ENCODE measurements around the gene RXFP4. TPM values are rescaled to one million over a fixed set of nuclear protein-coding genes. Genes with fewer than 3 reads are reported as not detected.

RXFP4 gene
- total RNA-seq, 2 donors from 2014 or later, result not detected

- Mint-ChIP-seq H3K4me1 (peaks cover 31% of the 10 kb centered on the region), H3K27ac (peak overlapping the region; percentile 83), H3K9me3 (no peaks in the 10 kb centered on the region), H3K4me3 (peak overlapping the region; percentile 27), H3K36me3 (ENCODE audit: low read depth) (peaks cover 6% of the 10 kb centered on the region), H3K27me3 (no peaks in the 10 kb centered on the region)
- peak; percentile 61 for ATAC-seq (replicated peaks)
Observed at GRCh38 chr1:155940482-155940992, 901 bp upstream of the RXFP4 start.

GRCh38 chr1:155941845-155942531 lies 550 bp downstream of the RXFP4 start:
- ATAC-seq (replicated peaks), result no peak
- Mint-ChIP-seq H3K27me3 (no peaks in the 10 kb centered on the region), H3K36me3 (ENCODE audit: low read depth) (peaks cover 18% of the 10 kb centered on the region), H3K4me1 (peaks cover 41% of the 10 kb centered on the region), H3K9me3 (no peaks in the 10 kb centered on the region), H3K4me3 (peak overlapping the region; percentile 27), H3K27ac (peak overlapping the region; percentile 83)

GRCh38 chr1:155942578-155943141 lies 1.2 kb downstream of the RXFP4 start:
- Mint-ChIP-seq H3K4me3 (peak overlapping the region; percentile 27), H3K9me3 (no peaks in the 10 kb centered on the region), H3K27ac (peak overlapping the region; percentile 89), H3K27me3 (no peaks in the 10 kb centered on the region), H3K36me3 (ENCODE audit: low read depth) (peaks cover 25% of the 10 kb centered on the region), H3K4me1 (peaks cover 44% of the 10 kb centered on the region)
- no peak for ATAC-seq (replicated peaks)

GRCh38 chr1:155944444-155944799 lies 3.0 kb downstream of the RXFP4 start:
- Mint-ChIP-seq H3K27ac (peak overlapping the region; percentile 86), H3K4me3 (peak overlapping the region; percentile 40), H3K27me3 (no peaks in the 10 kb centered on the region), H3K9me3 (no peaks in the 10 kb centered on the region), H3K4me1 (peaks cover 38% of the 10 kb centered on the region), H3K36me3 (ENCODE audit: low read depth) (peaks cover 42% of the 10 kb centered on the region)
- ATAC-seq (replicated peaks), result no peak

- Mint-ChIP-seq H3K4me3 (peak overlapping the region; percentile 69), H3K4me1 (peaks cover 19% of the 10 kb centered on the region), H3K27me3 (no peaks in the 10 kb centered on the region), H3K36me3 (ENCODE audit: low read depth) (peaks cover 65% of the 10 kb centered on the region), H3K9me3 (no peaks in the 10 kb centered on the region), H3K27ac (peak overlapping the region; percentile 86)
- peak; percentile 22 for ATAC-seq (replicated peaks)
Observed at GRCh38 chr1:155946633-155947219, 5.3 kb downstream of the RXFP4 start.

GRCh38 chr1:155947292-155947691 lies 5.9 kb downstream of the RXFP4 start:
- peaks cover 71% of the 10 kb centered on the region for H3K36me3 Mint-ChIP-seq (ENCODE audit: low read depth)
- H3K27me3 Mint-ChIP-seq, result no peaks in the 10 kb centered on the region
- peaks cover 18% of the 10 kb centered on the region for H3K4me1 Mint-ChIP-seq
- H3K9me3 Mint-ChIP-seq, result no peaks in the 10 kb centered on the region
- peak overlapping the region; percentile 86 for H3K27ac Mint-ChIP-seq
- no peak for ATAC-seq (replicated peaks)
- H3K4me3 Mint-ChIP-seq, result peak overlapping the region; percentile 69

- no peak overlapping the region for H3K4me3 Mint-ChIP-seq
- H3K27me3 Mint-ChIP-seq, result no peaks in the 10 kb centered on the region
- no peaks in the 10 kb centered on the region for H3K9me3 Mint-ChIP-seq
- H3K27ac Mint-ChIP-seq, result peak overlapping the region; percentile 12
- peaks cover 75% of the 10 kb centered on the region for H3K36me3 Mint-ChIP-seq (ENCODE audit: low read depth)
- peaks cover 18% of the 10 kb centered on the region for H3K4me1 Mint-ChIP-seq
- no peak for ATAC-seq (replicated peaks)
Observed at GRCh38 chr1:155947741-155948140, 6.3 kb downstream of the RXFP4 start.

- no peak for ATAC-seq (replicated peaks)
- no peaks in the 10 kb centered on the region for H3K9me3 Mint-ChIP-seq
- peaks cover 13% of the 10 kb centered on the region for H3K4me1 Mint-ChIP-seq
- H3K27me3 Mint-ChIP-seq, result no peaks in the 10 kb centered on the region
- H3K4me3 Mint-ChIP-seq, result no peak overlapping the region
- no peak overlapping the region for H3K27ac Mint-ChIP-seq
- peaks cover 99% of the 10 kb centered on the region for H3K36me3 Mint-ChIP-seq (ENCODE audit: low read depth)
Observed at GRCh38 chr1:155950829-155951228, 9.4 kb downstream of the RXFP4 start.

- Mint-ChIP-seq H3K4me3 (no peak overlapping the region), H3K36me3 (ENCODE audit: low read depth) (peaks cover 99% of the 10 kb centered on the region), H3K9me3 (no peaks in the 10 kb centered on the region), H3K27ac (peak overlapping the region; percentile 22), H3K4me1 (peaks cover 3% of the 10 kb centered on the region), H3K27me3 (no peaks in the 10 kb centered on the region)
- no peak for ATAC-seq (replicated peaks)
Observed at GRCh38 chr1:155951753-155952504, 10.5 kb downstream of the RXFP4 start.

- H3K36me3 Mint-ChIP-seq (ENCODE audit: low read depth), result peaks cover 99% of the 10 kb centered on the region
- H3K4me3 Mint-ChIP-seq, result no peak overlapping the region
- ATAC-seq (replicated peaks), result no peak
- H3K27ac Mint-ChIP-seq, result no peak overlapping the region
- H3K4me1 Mint-ChIP-seq, result no peaks in the 10 kb centered on the region
- no peaks in the 10 kb centered on the region for H3K27me3 Mint-ChIP-seq
- no peaks in the 10 kb centered on the region for H3K9me3 Mint-ChIP-seq
Observed at GRCh38 chr1:155952505-155952890, 11.1 kb downstream of the RXFP4 start.

- no peak for ATAC-seq (replicated peaks)
- no peak overlapping the region for H3K4me3 Mint-ChIP-seq
- H3K9me3 Mint-ChIP-seq, result no peaks in the 10 kb centered on the region
- H3K36me3 Mint-ChIP-seq (ENCODE audit: low read depth), result peaks cover 99% of the 10 kb centered on the region
- H3K27ac Mint-ChIP-seq, result peak overlapping the region; percentile 54
- H3K4me1 Mint-ChIP-seq, result no peaks in the 10 kb centered on the region
- H3K27me3 Mint-ChIP-seq, result no peaks in the 10 kb centered on the region
Observed at GRCh38 chr1:155954645-155955044, 13.2 kb downstream of the RXFP4 start.

GRCh38 chr1:155957411-155957915 lies 16.0 kb downstream of the RXFP4 start:
- no peaks in the 10 kb centered on the region for H3K27me3 Mint-ChIP-seq
- no peak overlapping the region for H3K4me3 Mint-ChIP-seq
- H3K4me1 Mint-ChIP-seq, result peaks cover 4% of the 10 kb centered on the region
- ATAC-seq (replicated peaks), result no peak
- peak overlapping the region; percentile 33 for H3K27ac Mint-ChIP-seq
- peaks cover 99% of the 10 kb centered on the region for H3K36me3 Mint-ChIP-seq (ENCODE audit: low read depth)
- no peaks in the 10 kb centered on the region for H3K9me3 Mint-ChIP-seq

GRCh38 chr1:155960081-155960745 lies 18.8 kb downstream of the RXFP4 start:
- peaks cover 4% of the 10 kb centered on the region for H3K4me1 Mint-ChIP-seq
- H3K9me3 Mint-ChIP-seq, result no peaks in the 10 kb centered on the region
- H3K27me3 Mint-ChIP-seq, result no peaks in the 10 kb centered on the region
- H3K36me3 Mint-ChIP-seq (ENCODE audit: low read depth), result peaks cover 92% of the 10 kb centered on the region
- H3K27ac Mint-ChIP-seq, result peak overlapping the region; percentile 72
- H3K4me3 Mint-ChIP-seq, result no peak overlapping the region
- no peak for ATAC-seq (replicated peaks)

- H3K27me3 Mint-ChIP-seq, result no peaks in the 10 kb centered on the region
- H3K4me1 Mint-ChIP-seq, result peaks cover 4% of the 10 kb centered on the region
- H3K9me3 Mint-ChIP-seq, result no peaks in the 10 kb centered on the region
- H3K36me3 Mint-ChIP-seq (ENCODE audit: low read depth), result peaks cover 94% of the 10 kb centered on the region
- peak; percentile 88 for ATAC-seq (replicated peaks)
- peak overlapping the region; percentile 82 for H3K27ac Mint-ChIP-seq
- no peak overlapping the region for H3K4me3 Mint-ChIP-seq
Observed at GRCh38 chr1:155961937-155962336, 20.5 kb downstream of the RXFP4 start.
